LHCN-M2 (cell line): Measurements from ENCODE around the gene PHC1. TPM values are rescaled to one million over a fixed set of nuclear protein-coding genes. Genes with fewer than 3 reads are reported as not detected.
"Not testable (repeated sequence)": the region's sequence is repeated elsewhere in the genome, so short reads cannot be mapped to it uniquely, and the experiment has no call there.

Experiments used
- DNase-seq: peaks from one replicate; pipeline ENCODE4 v3.0.0-alpha.2; 2012; ENCODE audit warnings: low read depth
- total RNA-seq: library from RNA; depleted of rRNA; stranded (reverse); fragments of >200 nt; gene quantifications from 2 replicates; pipeline ENCODE4 v1.2.3, GENCODE V29; 2014

The PHC1 gene
- total RNA-seq, 1 experiment from 2014 or later, result 18.7 TPM

DNA sequence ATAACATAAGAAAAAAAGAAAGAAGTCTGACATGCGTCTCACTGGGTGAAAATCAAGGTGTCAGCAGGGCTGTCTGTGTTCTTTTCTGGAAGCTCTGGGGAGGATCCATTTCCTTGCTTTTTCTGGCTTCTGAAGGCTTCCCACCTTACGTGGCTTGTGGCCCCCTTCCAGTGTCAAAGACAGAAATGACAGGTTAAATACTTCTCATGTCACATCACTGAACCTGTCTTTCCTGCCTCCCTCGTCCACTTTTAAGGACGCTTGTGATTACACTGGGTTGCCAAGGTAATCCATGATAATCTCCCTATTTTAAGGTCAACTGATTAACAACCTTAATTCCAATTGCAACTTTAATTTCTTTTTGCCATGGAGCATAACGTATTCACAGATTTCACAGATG is 4.6 kb upstream of the PHC1 start:
- DNase-seq, result no peak

- no peak for DNase-seq
These were observed 2.6 kb upstream of the PHC1 start for GRCh38 chr12:8911606-8912268.

DNA sequence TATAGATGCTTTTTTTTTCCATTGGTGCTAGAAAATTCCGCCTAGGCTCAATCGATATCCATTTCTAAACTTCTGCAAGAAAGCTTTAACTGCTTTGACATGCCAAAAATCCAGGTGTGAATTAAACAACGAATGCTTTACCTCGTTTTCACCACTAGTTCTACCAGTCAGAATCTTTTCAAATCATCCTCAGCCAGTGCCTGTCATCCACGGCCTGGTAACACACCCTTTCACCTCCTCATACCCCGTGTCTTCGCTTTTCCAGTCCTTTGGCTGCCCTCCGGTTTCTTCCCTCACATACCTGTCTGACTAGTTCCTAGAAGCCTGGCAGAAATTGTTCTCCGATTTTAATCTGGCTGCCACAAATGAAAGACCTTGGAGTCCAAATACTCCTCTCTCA is 1.4 kb upstream of the PHC1 start:
- peak; percentile 4 for DNase-seq

- DNase-seq, result no peak
These were observed 642 bp upstream of the PHC1 start for GRCh38 chr12:8913702-8914032.

GRCh38 chr12:8914716-8915526 is 612 bp downstream of the PHC1 start:
- DNase-seq, result peak; percentile 42

DNA sequence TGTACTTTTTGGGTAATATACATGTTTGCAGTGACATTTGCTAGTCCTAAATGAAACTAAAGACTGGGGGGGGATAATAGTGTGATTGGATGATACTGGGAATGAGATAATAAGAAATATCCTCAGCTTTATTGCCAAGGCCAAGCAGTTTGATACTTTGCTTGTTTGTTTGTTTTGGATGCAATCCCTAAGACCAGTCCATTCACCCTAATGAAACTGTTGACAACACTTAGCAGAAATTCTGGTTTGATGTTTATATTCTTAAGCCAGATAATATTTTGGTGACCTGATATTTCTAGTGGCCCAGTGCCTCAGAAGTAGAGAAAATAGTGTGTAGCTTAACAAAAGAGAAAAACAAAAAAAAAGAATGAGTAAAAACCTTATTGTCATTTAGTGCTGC is 1.8 kb downstream of the PHC1 start:
- DNase-seq, result no peak

GRCh38 chr12:8917031-8917430 is 2.7 kb downstream of the PHC1 start:
- no peak for DNase-seq

DNA sequence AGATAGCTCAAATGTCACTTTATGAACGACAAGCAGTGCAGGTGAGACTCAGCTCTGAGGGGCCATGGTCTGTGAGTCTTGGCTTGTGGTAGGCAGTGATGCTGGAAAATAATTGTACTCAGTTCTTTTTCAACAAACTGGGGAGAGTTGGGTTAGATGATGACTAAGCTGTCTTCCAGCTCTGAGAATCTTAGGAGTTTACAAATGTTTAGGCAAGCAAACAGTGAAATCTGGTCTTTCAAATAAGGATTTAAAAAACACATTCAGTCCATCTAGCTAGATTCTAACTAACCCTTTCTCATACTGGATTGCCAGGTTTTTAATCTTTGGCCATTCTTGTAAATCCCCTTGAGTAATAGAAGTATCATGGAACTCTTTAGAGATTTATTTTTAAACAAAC is 3.4 kb downstream of the PHC1 start:
- DNase-seq, result no peak

DNA sequence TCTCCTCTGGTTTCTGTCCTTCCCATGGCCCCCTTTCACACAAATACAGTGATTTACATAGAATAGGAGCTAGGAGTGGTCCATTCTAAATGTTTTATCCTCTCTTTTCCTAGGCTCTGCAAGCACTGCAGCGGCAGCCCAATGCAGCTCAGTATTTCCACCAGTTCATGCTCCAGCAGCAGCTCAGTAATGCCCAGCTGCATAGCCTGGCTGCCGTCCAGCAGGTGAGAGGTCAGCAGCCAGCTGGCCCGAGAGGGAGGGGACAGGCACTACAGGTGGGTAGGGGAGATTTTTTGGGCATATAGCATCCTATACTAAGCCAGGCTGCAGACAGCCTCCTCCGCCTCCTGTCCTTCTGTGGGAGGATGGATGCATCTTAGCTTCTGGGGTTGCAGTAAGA is 5.3 kb downstream of the PHC1 start:
- DNase-seq, result not testable (repeated sequence)

DNA sequence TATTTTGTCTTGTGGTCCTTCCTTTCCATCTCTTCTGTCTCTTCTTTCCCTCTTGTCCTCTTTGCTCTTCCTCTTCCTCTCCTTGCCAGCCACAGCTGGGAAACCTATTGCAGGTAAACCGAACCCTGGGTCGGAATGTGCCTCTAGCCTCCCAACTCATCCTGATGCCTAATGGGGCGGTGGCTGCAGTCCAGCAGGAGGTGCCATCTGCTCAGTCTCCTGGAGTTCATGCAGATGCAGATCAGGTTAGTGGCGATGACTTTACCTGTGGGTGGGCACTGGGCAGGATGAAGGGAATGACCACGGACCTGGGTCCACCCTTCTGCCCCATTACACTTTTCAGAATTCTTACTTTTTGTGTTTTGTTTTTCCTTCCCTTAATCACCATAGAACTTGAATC is 8.2 kb downstream of the PHC1 start:
- DNase-seq, result no peak

DNA sequence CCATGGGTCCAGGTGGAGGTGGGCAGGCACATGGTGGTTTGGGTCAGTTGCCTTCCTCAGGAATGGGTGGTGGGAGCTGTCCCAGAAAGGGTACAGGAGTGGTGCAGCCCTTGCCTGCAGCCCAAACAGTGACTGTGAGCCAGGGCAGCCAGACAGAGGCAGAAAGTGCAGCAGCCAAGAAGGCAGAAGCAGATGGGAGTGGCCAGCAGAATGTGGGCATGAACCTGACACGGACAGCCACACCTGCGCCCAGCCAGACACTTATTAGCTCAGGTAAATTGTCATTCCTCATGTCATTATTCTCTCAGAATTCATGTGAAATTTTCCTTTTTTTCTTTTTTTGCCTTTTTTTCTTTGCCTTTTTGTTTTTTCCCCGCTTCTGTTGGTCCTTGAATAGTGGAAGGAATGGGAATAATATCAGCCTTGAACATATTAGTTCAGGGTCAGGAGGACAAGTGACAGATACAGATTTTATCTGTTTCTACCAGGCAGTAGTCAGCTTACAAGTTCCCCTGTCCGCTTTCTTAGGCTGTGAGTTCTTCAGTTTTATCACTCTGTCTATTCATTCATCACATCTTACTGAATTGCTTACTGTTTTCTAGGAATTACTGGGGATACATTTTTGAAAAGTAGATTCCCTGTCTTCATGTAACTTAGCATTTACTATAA is 16.5 kb downstream of the PHC1 start:
- DNase-seq, result not testable (repeated sequence)

- not testable (repeated sequence) for DNase-seq
These were observed 18.2 kb downstream of the PHC1 start for GRCh38 chr12:8932464-8932863.

GRCh38 chr12:8934080-8934479 is 19.8 kb downstream of the PHC1 start:
- DNase-seq, result not testable (repeated sequence)

GRCh38 chr12:8936735-8937134 is 22.4 kb downstream of the PHC1 start:
- no peak for DNase-seq

DNA sequence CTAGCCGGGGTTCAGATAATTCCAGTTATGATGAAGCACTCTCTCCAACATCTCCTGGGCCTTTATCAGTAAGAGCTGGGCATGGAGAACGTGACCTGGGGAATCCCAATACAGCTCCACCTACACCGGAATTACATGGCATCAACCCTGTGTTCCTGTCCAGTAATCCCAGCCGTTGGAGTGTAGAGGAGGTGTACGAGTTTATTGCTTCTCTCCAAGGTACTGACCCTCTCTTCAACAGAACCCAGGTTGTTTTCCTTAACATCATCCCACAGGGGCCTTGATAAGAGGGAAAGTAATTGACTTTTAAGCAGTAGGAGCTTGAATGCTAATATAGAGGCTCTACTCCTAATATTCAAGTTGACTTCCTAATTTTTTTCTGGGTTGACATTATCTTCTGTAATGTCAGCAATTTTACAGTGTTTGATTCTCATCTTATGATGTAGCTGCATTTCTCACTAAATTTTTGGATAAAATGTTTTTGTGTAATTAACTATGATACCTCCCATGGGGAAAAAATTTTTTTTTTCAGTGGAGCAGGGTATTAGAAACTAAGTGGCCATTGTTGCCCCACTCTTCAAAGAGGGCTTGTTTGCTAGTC is 23.6 kb downstream of the PHC1 start:
- DNase-seq, result not testable (repeated sequence)

DNA sequence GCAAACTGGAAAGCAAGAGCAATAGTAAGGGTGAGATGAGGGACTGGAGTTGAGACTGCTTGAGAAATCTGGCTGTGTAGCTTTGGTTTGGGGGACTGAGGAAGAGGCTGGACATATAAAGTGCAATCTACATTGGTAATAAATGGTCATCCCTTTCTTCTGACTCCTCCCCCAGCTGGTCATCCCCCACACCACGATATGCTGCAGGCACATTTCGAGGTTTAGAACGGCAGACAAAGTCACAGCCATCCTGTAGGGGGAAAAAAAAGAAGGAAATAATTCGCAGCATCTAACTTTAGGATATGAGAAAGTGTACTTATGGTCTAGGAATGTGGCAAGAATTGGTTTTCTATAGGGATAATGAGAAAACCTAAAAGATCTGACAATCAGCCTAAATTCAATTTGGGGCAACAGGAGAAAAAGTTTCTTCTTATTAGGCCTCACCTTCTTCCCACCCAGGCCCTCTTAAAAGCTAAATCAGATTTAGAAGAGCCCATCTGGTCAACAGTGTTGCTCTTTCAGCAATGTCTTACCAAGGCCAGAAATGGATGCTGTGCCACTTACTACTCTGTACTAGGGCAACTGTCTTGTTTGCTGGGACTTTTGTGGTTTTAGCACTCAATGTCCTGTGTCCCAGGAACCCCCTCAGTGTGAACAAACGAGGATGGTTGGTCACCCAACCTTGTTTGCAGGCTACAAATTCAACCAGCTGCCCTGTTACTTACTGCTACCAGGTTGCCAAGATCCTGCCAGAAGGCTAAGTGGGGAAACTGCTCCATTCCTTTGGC is 27.6 kb downstream of the PHC1 start:
- DNase-seq, result no peak

DNA sequence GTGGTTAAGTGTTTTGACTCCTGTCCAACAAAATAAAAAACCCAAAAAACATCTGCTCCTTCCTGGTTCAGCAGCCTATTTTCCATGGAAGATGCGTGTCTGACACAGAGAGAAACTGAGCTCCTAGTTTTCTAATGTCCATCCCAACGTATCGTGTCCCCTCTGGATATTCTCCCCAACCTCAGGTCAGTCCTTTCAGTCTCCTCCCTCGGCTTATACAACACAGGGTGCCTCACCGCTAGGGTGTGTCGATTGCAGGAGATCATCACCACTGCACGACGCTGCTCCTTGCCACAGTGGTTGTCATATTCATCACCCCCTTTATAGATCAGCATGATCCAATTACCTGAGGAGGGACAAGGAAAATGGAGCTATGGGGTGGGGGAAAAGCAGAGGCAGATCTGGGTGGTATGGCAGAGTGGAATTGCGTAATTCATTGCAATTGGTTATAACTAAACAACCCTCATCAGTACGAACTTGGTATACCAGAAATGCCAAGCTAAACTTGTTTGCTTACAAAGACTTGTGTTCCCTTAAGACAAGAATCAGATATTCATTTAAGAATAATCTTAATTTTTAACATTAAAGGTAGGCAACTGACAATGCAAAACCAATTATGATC is 29.4 kb downstream of the PHC1 start:
- DNase-seq, result no peak

DNA sequence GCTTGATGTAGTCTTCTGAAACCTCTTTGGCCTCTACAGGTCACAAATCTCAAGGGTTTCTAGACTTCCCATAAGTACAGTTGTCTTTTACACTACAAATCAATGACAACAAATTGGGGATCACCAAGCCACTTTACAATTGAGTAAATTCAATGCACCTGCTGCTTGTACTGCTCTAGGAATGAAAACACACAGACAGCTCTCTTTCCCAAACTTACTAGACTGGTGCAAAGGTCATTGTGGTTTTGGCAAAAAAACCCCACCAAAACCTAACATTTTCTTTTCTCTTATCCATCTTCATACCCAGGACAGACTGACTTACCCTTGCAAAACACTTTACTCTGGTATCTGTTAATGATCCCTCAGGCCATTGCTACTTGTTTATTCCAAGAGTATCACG is 32.4 kb downstream of the PHC1 start:
- no peak for DNase-seq

GRCh38 chr12:8947737-8948136 is 33.4 kb downstream of the PHC1 start:
- peak; percentile 1 for DNase-seq

DNA sequence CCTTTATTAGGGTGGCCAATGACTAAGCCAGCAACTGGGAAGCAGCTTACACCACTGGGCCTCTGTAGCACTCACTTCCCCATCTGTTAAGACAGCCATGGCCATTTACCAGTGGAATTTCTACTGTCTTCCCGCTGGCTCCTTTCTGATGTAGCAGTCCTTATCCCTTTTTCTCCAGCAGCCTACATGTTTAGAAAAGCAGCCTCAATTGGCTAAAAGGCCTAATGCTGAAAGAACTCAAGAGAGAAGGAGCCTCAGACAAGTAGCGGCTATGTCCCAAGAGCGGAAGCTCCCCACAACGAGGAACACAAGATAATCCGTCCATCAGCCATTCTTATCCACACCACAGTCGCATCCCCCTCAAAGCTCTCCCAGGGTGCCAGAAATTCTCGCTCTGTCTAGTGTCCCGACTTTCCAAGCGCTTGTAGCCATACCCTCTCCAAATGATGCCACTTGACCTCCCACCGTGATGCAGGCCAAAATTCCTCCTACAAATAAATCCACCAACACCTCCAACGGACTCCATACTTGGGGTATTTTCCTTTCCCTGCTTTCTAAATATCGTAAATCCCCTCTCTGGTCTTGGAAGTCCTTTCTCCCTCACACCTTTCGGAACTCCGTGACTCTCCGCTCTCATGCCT is 34.5 kb downstream of the PHC1 start:
- DNase-seq, result peak; percentile 16
